IMR-90 (cell line): ENCODE results near the gene CDC42BPA.

ENCODE experiments used
- CEBPB ChIP-seq: IDR thresholded peaks from 2 replicates; pipeline ENCODE4 v1.6.1; 2012; ENCODE audit warnings: low read depth, low read length, improper control_type of control experiment
- CTCF ChIP-seq: conservative IDR thresholded peaks from 2 replicates; pipeline ENCODE4 v1.5.1; 2012; ENCODE audit warnings: mild to moderate bottlenecking, low read depth, low read length, improper control_type of control experiment
- ELK1 ChIP-seq: fragments of 150-350 bp; IDR thresholded peaks from 2 replicates; pipeline ENCODE4 v1.6.1; 2016; ENCODE audit warnings: low read depth, mild to moderate bottlenecking, low read length, moderate library complexity, borderline replicate concordance
- FOS ChIP-seq: fragments of 150-350 bp; IDR thresholded peaks from 2 replicates; pipeline ENCODE4 v1.6.1; 2016; ENCODE audit warnings: low read depth, low read length
- POLR2A ChIP-seq: IDR thresholded peaks from 2 replicates; pipeline ENCODE4 v1.6.1; 2012; ENCODE audit warnings: mild to moderate bottlenecking, low read depth, low read length
- RAD21 ChIP-seq: IDR thresholded peaks from 2 replicates; pipeline ENCODE4 v1.6.1; 2012; ENCODE audit warnings: low read length, improper control_type of control experiment
- SMC3 ChIP-seq: fragments of 150-350 bp; IDR thresholded peaks from 2 replicates; pipeline ENCODE4 v1.6.1; 2016; ENCODE audit warnings: low read depth, mild to moderate bottlenecking, antibody characterized with exemption, low read length, moderate library complexity

GRCh38 chr1:226979115-226979516 is 339.2 kb downstream of the CDC42BPA start:
- TF ChIP-seq CTCF (no peak), POLR2A (no peak), FOS (no peak), RAD21 (no peak), SMC3 (no peak), CEBPB (no peak), ELK1 (no peak)
